ENCODE results near the gene C10orf67. TPM values are rescaled to one million over a fixed set of nuclear protein-coding genes. Genes with fewer than 3 reads are reported as not detected.
A peak's percentile ranks its signal among the peaks of the same experiment; 100 is the strongest.
"Not testable (repeated sequence)": the region's sequence is repeated elsewhere in the genome, so short reads cannot be mapped to it uniquely, and the experiment has no call there.

C10orf67 gene
- total RNA-seq, 2 experiments from 2014 or later, result 0.20 TPM; not detected in 1

- no peaks in the 10 kb centered on the region for H3K9me3 Mint-ChIP-seq
- H3K27ac Mint-ChIP-seq, result no peak overlapping the region
- ATAC-seq (ENCODE audit: low read depth), result no peak
- peaks cover 10% of the 10 kb centered on the region for H3K27me3 Mint-ChIP-seq
- peaks cover 2% of the 10 kb centered on the region for H3K4me1 Mint-ChIP-seq
- H3K4me3 Mint-ChIP-seq, result no peak overlapping the region
- H3K36me3 Mint-ChIP-seq, result peaks cover 1% of the 10 kb centered on the region
- POLR2A ChIA-PET, result no interaction called here
- no peak for DNase-seq
Measured at GRCh38 chr10:23354630-23355279, 10.2 kb upstream of the C10orf67 start.

DNA sequence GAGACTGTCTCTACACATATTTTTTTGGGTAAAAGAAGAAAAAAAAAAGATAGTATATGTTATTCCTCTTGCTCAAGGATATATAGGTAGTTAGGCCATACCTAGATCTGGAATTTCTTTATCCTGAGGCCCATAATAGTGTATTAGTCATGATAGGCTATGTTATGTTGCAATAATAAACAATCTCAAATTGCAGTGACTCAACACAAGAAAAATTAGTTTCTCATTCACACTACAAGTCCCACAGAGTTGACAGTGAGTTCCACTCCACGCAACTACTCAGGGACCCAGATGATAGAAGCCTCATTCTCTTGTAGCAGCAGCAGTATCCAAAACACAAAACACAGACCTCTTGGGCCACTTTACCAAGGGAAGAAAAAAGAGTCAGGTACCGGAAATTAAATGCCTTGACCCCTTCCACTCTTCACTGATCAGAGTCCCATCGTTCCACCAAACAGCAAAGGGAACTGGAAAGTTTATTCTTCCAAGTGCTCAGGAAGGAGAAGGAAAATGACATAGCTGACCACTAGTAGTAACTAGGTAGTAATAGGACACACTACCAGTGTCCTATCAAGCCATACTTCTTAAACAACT, 7.4 kb upstream of the C10orf67 start:
- peaks cover 10% of the 10 kb centered on the region for H3K27me3 Mint-ChIP-seq

GRCh38 chr10:23350706-23351105, 6.1 kb upstream of the C10orf67 start:
- H3K4me3 Mint-ChIP-seq; DNase-seq; POLR2A ChIA-PET; H3K27me3 Mint-ChIP-seq; H3K9me3 Mint-ChIP-seq; ATAC-seq (ENCODE audit: low read depth); H3K36me3 Mint-ChIP-seq; H3K4me1 Mint-ChIP-seq; H3K27ac Mint-ChIP-seq: not testable (repeated sequence)

More for the DNA sequence above, 7.4 kb upstream of the C10orf67 start:
- POLR2A ChIA-PET, result interaction anchor here (0.8 kb wide), 1 partner anchor 11 kb away, joined by 3 read pairs; no protein-coding TSS in a partner anchor
- Mint-ChIP-seq H3K27ac (no peak overlapping the region), H3K36me3 (peaks cover 1% of the 10 kb centered on the region), H3K4me1 (peaks cover 2% of the 10 kb centered on the region), H3K4me3 (no peak overlapping the region), H3K9me3 (no peaks in the 10 kb centered on the region)
- DNase-seq (no peak), ATAC-seq (ENCODE audit: low read depth) (no peak)

GRCh38 chr10:23345861-23346260, 1.3 kb upstream of the C10orf67 start:
- no peak overlapping the region for H3K4me3 Mint-ChIP-seq
- ATAC-seq (ENCODE audit: low read depth) (no peak), DNase-seq (no peak)
- no peaks in the 10 kb centered on the region for H3K9me3 Mint-ChIP-seq
- H3K27ac Mint-ChIP-seq, result no peak overlapping the region
- H3K27me3 Mint-ChIP-seq, result peaks cover under 1% of the 10 kb centered on the region
- peaks cover 2% of the 10 kb centered on the region for H3K36me3 Mint-ChIP-seq
- POLR2A ChIA-PET, result interaction anchor here (1.4 kb wide), 1 partner anchor 17 kb away, joined by 3 read pairs; no protein-coding TSS in a partner anchor
- peaks cover 18% of the 10 kb centered on the region for H3K4me1 Mint-ChIP-seq

- H3K4me1 Mint-ChIP-seq, result peaks cover 30% of the 10 kb centered on the region
- peak; percentile 20 for ATAC-seq (ENCODE audit: low read depth)
- no peaks in the 10 kb centered on the region for H3K27me3 Mint-ChIP-seq
- peak overlapping the region; percentile 82 for H3K27ac Mint-ChIP-seq
- H3K9me3 Mint-ChIP-seq, result no peaks in the 10 kb centered on the region
- H3K36me3 Mint-ChIP-seq, result peaks cover 3% of the 10 kb centered on the region
- peak; percentile 64 for DNase-seq
- POLR2A ChIA-PET, result interaction anchor here (0.8 to 3.3 kb wide), 6 partner anchors 12 to 95 kb away, joined by 3 to 20 read pairs (median 6); partner anchors contain the start of gene OTUD1
- H3K4me3 Mint-ChIP-seq, result peak overlapping the region; percentile 89
Measured at GRCh38 chr10:23343591-23344240, 881 bp downstream of the C10orf67 start.

- H3K4me3 Mint-ChIP-seq, result no peak overlapping the region
- no peak for ATAC-seq (ENCODE audit: low read depth)
- H3K36me3 Mint-ChIP-seq, result peaks cover 3% of the 10 kb centered on the region
- DNase-seq, result no peak
- POLR2A ChIA-PET, result interaction anchor here (1.6 to 3.3 kb wide), 2 partner anchors 20 to 96 kb away, joined by 9 to 19 read pairs; partner anchors contain the start of gene OTUD1
- peaks cover 32% of the 10 kb centered on the region for H3K4me1 Mint-ChIP-seq
- H3K27ac Mint-ChIP-seq, result peak overlapping the region; percentile 27
- H3K9me3 Mint-ChIP-seq, result no peaks in the 10 kb centered on the region
- H3K27me3 Mint-ChIP-seq, result no peaks in the 10 kb centered on the region
Measured at GRCh38 chr10:23342213-23342884, 2.2 kb downstream of the C10orf67 start.

- peak overlapping the region; percentile 71 for H3K27ac Mint-ChIP-seq
- POLR2A ChIA-PET, result interaction anchor here (0.6 to 3.3 kb wide), 2 partner anchors 22 to 98 kb away, joined by 3 to 19 read pairs; partner anchors contain the start of gene OTUD1
- H3K9me3 Mint-ChIP-seq, result no peaks in the 10 kb centered on the region
- peaks cover 32% of the 10 kb centered on the region for H3K4me1 Mint-ChIP-seq
- H3K27me3 Mint-ChIP-seq, result no peaks in the 10 kb centered on the region
- peak overlapping the region; percentile 40 for H3K4me3 Mint-ChIP-seq
- H3K36me3 Mint-ChIP-seq, result peaks cover 3% of the 10 kb centered on the region
- ATAC-seq (ENCODE audit: low read depth) (peak; percentile 71), DNase-seq (no peak)
Measured at GRCh38 chr10:23341004-23341403, 3.6 kb downstream of the C10orf67 start.

DNA sequence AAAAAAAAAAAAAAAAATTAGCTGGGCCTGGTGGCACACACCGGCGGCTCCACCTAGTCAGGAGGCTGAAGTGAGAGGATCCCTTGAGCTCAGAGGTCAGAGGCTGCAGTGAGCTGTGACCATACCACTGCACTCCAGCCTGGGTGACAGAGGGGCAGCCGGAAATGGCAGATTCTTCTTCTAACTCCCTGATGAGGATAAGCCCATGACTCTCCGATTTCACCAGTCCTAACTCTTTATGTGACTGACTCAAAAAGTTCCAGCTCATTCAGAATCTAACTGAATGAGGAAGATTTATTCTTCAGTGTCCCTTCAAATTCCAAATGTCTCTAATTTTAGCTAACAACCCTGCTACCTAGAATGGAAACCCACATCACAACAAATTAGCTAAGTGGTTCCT, 4.2 kb downstream of the C10orf67 start:
- Mint-ChIP-seq H3K9me3 (no peaks in the 10 kb centered on the region), H3K4me3 (no peak overlapping the region), H3K36me3 (peaks cover 6% of the 10 kb centered on the region), H3K27me3 (no peaks in the 10 kb centered on the region), H3K27ac (peak overlapping the region; percentile 22), H3K4me1 (peaks cover 32% of the 10 kb centered on the region)
- no peak for ATAC-seq (ENCODE audit: low read depth)
- POLR2A ChIA-PET, result interaction anchor here (0.7 to 3.3 kb wide), 2 partner anchors 16 to 22 kb away, joined by 4 to 19 read pairs; no protein-coding TSS in a partner anchor
- DNase-seq, result no peak

DNA sequence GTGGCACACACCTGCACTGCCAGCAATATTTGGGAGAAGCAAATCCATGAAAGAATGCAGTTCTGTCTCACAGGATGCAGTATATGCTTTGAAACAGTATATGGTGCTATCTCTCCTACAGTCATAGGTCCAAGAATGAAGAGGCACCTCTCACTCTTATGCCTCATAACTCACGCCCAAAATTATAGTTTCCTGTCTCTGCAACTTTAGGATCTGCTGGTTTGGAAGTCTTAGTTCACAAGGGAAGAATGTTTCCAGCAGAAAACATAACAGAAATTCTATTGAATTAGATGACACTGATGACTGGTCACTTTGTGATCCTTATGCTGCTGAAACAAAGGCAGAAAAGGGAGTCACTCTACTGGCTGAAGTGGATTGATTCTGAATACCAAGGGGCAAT, 5.7 kb downstream of the C10orf67 start:
- no peaks in the 10 kb centered on the region for H3K9me3 Mint-ChIP-seq
- POLR2A ChIA-PET, result no interaction called here
- no peak for ATAC-seq (ENCODE audit: low read depth)
- no peak overlapping the region for H3K4me3 Mint-ChIP-seq
- no peak for DNase-seq
- no peak overlapping the region for H3K27ac Mint-ChIP-seq
- peaks cover 6% of the 10 kb centered on the region for H3K36me3 Mint-ChIP-seq
- peaks cover 26% of the 10 kb centered on the region for H3K4me1 Mint-ChIP-seq
- no peaks in the 10 kb centered on the region for H3K27me3 Mint-ChIP-seq

- no peak overlapping the region for H3K27ac Mint-ChIP-seq
Measured at GRCh38 chr10:23338155-23338828, 6.3 kb downstream of the C10orf67 start.

DNA sequence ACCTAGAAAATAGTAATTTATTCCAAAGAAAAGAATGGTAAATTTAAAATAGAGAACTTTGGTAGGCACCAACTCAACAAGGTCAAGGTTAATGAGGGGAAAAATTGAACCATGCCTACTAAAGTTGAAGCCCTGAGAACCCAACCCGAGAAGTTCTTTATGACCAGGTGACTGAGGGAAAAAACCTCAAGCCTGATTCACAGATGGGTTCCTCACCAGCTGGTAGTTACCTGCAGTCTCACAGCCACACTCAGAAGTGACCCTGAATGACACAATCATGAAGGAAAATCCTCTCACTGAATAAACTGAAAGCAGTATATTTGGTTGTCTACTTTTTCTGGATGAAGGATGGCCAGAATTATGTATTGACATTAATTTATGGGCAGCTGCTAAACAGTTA, 7.0 kb downstream of the C10orf67 start:
- H3K27me3 Mint-ChIP-seq, result no peaks in the 10 kb centered on the region
- POLR2A ChIA-PET, result interaction anchor here (1.0 kb wide), 1 partner anchor 9 kb away, joined by 3 read pairs; no protein-coding TSS in a partner anchor
- no peaks in the 10 kb centered on the region for H3K9me3 Mint-ChIP-seq
- H3K4me3 Mint-ChIP-seq, result no peak overlapping the region
- DNase-seq (no peak), ATAC-seq (ENCODE audit: low read depth) (no peak)
- peaks cover 26% of the 10 kb centered on the region for H3K4me1 Mint-ChIP-seq
- H3K36me3 Mint-ChIP-seq, result peaks cover 6% of the 10 kb centered on the region
- no peak overlapping the region for H3K27ac Mint-ChIP-seq

More at GRCh38 chr10:23338155-23338828, 6.3 kb downstream of the C10orf67 start:
- POLR2A ChIA-PET, result no interaction called here
- Mint-ChIP-seq H3K4me1 (peaks cover 26% of the 10 kb centered on the region), H3K9me3 (no peaks in the 10 kb centered on the region), H3K4me3 (no peak overlapping the region), H3K27me3 (no peaks in the 10 kb centered on the region), H3K36me3 (peaks cover 6% of the 10 kb centered on the region)
- DNase-seq (no peak), ATAC-seq (ENCODE audit: low read depth) (no peak)

DNA sequence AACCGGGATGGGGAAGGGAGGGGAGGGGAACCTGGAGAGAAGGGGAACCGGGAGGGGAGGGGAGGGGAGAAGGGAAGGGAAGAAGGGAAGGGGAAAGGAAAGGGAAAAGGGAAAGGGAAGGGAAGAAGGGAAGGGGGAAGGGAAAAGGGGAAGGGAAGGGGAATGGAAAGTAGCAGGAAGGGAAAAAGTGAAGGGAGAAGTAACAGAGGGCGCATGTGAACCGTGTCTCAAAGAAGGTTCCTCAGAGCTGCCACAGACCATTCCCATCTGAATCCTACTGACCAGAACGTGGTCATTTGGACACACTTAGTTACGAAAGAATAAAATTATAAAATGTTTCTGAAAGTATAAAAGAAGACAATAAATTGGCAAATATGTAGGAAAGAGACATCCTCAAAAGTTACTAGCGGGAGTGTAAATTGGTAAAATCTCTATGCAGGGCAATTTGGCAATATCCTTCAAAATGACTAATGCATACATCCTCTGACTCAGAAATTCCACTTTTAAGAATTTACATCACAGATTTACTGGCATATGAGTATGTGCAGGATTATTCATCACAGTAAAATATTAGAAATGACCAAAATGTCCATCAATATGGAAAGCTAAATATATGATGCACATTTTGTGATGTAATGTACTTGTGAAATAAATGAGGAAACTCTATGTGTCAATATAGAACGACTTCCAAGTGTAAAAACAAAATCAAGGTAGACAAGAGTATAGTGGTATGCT, 12.9 kb downstream of the C10orf67 start:
- POLR2A ChIA-PET, result interaction anchor here (1.1 to 1.4 kb wide), 3 partner anchors 12 to 108 kb away, joined by 3 to 4 read pairs (median 3); partner anchors contain the start of gene C10orf67
- peaks cover 4% of the 10 kb centered on the region for H3K36me3 Mint-ChIP-seq
- H3K9me3 Mint-ChIP-seq, result peaks cover 2% of the 10 kb centered on the region
- H3K4me1 Mint-ChIP-seq, result no peaks in the 10 kb centered on the region
- peak; percentile 46 for ATAC-seq (ENCODE audit: low read depth)
- peaks cover 3% of the 10 kb centered on the region for H3K27me3 Mint-ChIP-seq
- H3K4me3 Mint-ChIP-seq, result no peak overlapping the region
- no peak overlapping the region for H3K27ac Mint-ChIP-seq
- DNase-seq, result no peak
